H1 (cell line): ENCODE data around the gene ASB4. TPM values are rescaled to one million over a fixed set of nuclear protein-coding genes. Genes with fewer than 3 reads are reported as not detected.

Experiments
- CTCF ChIA-PET: fragments of 300-600 bp; sonication (Branson Sonifier 250); formaldehyde crosslinking; loops from one replicate; lab custom pipeline; 2021; ENCODE audit not compliant: partially characterized antibody; lab: Charles Lee
- POLR2A ChIA-PET: fragments of 300-600 bp; sonication (Branson Sonifier 250); formaldehyde crosslinking; loops from one replicate; lab custom pipeline; 2021; ENCODE audit warnings: inconsistent platforms; ENCODE audit not compliant: partially characterized antibody; lab: Charles Lee
- DNase-seq, 2 experiments: peaks; one replicate each; pipeline versions ENCODE4 v3.0.0 to v3.0.0-alpha.2; 2010 to 2022; ENCODE audit warnings: low spot score in 2 of 2, low read depth in 1 of 2, mixed read lengths in 1 of 2
- FAIRE-seq: peaks from 2 replicates; lab custom pipeline; 2011; peaks lifted over from hg19 to GRCh38; lab: Jason Lieb, UNC
- H2AFZ ChIP-seq: 2 replicates; pipeline ENCODE4 v1.8.1; 2012; ENCODE audit warnings: low read length, inconsistent platforms
- H2AK5ac ChIP-seq: 2 replicates; pipeline ENCODE4 v1.6.1; 2013; ENCODE audit warnings: low read depth, low read length
- H2BK120ac ChIP-seq: replicated peaks from 2 replicates; pipeline ENCODE3; 2013; ENCODE audit warnings: low read depth, low read length, inconsistent platforms
- H2BK12ac ChIP-seq: 2 replicates; pipeline ENCODE4 v1.6.1; 2013; ENCODE audit warnings: low read depth, low read length
- H2BK15ac ChIP-seq: 2 replicates; pipeline ENCODE4 v1.6.1; 2013; ENCODE audit warnings: low read length
- H2BK20ac ChIP-seq: 2 replicates; pipeline ENCODE4 v1.6.1; 2013; ENCODE audit warnings: low read length
- H2BK5ac ChIP-seq: 2 replicates; pipeline ENCODE4 v1.6.1; 2013; ENCODE audit warnings: low read depth, low read length
- H3K14ac ChIP-seq: 2 replicates; pipeline ENCODE4 v1.6.1; 2013; ENCODE audit warnings: inconsistent platforms; ENCODE audit not compliant: insufficient read length
- H3K18ac ChIP-seq: 2 replicates; pipeline ENCODE4 v1.6.1; 2013; ENCODE audit warnings: low read length; ENCODE audit errors: extremely low read depth
- H3K23ac ChIP-seq: 2 replicates; pipeline ENCODE4 v1.6.1; 2013; ENCODE audit warnings: inconsistent platforms; ENCODE audit not compliant: insufficient read length
- H3K23me2 ChIP-seq: 2 replicates; pipeline ENCODE4 v1.6.1; 2013; ENCODE audit warnings: low read depth, low read length
- H3K27ac ChIP-seq: 2 replicates; pipeline ENCODE4 v1.6.1; 2011; ENCODE audit warnings: low read depth, low read length, inconsistent platforms
- H3K27me3 ChIP-seq, 4 experiments: replicated peaks in 1 of 4; 1 replicate in 1 of 4; 2 replicates in 3 of 4; pipeline versions ENCODE4 v1.6.1 to v1.8.1; 2011 to 2013; ENCODE audit warnings: low read length in 3 of 4, mild to moderate bottlenecking in 3 of 4, inconsistent platforms in 2 of 4, mixed read lengths in 2 of 4, moderate library complexity in 1 of 4; ENCODE audit not compliant: control insufficient read depth in 3 of 4, insufficient read depth in 3 of 4; ENCODE audit errors: extremely low read depth in 1 of 4
- H3K36me3 ChIP-seq, 4 experiments: 2 replicates each; pipeline versions ENCODE4 v1.6.1 to v1.8.1; 2011 to 2013; ENCODE audit warnings: mild to moderate bottlenecking in 4 of 4, low read length in 3 of 4, moderate library complexity in 2 of 4, control low read depth in 1 of 4, inconsistent platforms in 1 of 4; ENCODE audit not compliant: insufficient read depth in 4 of 4, control insufficient read depth in 2 of 4
- H3K4ac ChIP-seq: replicated peaks from 2 replicates; pipeline ENCODE3; 2013; ENCODE audit warnings: low read length, low read depth, mixed read lengths, inconsistent platforms; ENCODE audit not compliant: insufficient read length
- H3K4me1 ChIP-seq, 4 experiments: replicated peaks in 1 of 4; 1 replicate in 1 of 4; 2 replicates in 3 of 4; pipeline versions ENCODE4 v1.6.1 to v1.8.1; 2011 to 2013; ENCODE audit warnings: low read length in 3 of 4, inconsistent platforms in 2 of 4, mixed read lengths in 1 of 4; ENCODE audit not compliant: insufficient read depth in 4 of 4, control insufficient read depth in 3 of 4
- H3K4me2 ChIP-seq, 2 experiments: 2 replicates each; pipeline versions ENCODE4 v1.6.1 to v1.8.1; 2011 to 2013; ENCODE audit warnings: low read depth in 2 of 2, low read length in 2 of 2, control low read depth in 1 of 2, inconsistent platforms in 1 of 2, mild to moderate bottlenecking in 1 of 2; ENCODE audit not compliant: insufficient read depth in 1 of 2
- H3K4me3 ChIP-seq, 4 experiments: fragments of 200-600, 300-600 bp in 1 of 4; sonication (generic), shearing (Covaris generic), sonication (Bioruptor Twin) in 1 of 4; 2 replicates each; pipeline versions ENCODE4 v1.5.1 to v1.8.1; 2011 to 2016; ENCODE audit warnings: low read length in 4 of 4, low read depth in 3 of 4, control low read depth in 2 of 4, inconsistent platforms in 2 of 4, mild to moderate bottlenecking in 2 of 4, mixed read lengths in 1 of 4, moderate library complexity in 1 of 4; ENCODE audit not compliant: insufficient read depth in 2 of 4; ENCODE audit errors: extremely low read depth in 1 of 4
- H3K56ac ChIP-seq: replicated peaks from 2 replicates; pipeline ENCODE3; 2013; ENCODE audit warnings: low read depth, mild to moderate bottlenecking, mixed read lengths, low read length, inconsistent platforms; ENCODE audit not compliant: insufficient read length
- H3K79me1 ChIP-seq: 2 replicates; pipeline ENCODE4 v1.6.1; 2013; ENCODE audit warnings: low read depth, low read length, control low read depth
- H3K79me2 ChIP-seq, 2 experiments: 2 replicates each; pipeline versions ENCODE4 v1.6.1 to v1.8.1; 2012 to 2013; ENCODE audit warnings: low read length in 2 of 2, mild to moderate bottlenecking in 2 of 2, inconsistent platforms in 1 of 2; ENCODE audit not compliant: insufficient read depth in 2 of 2, control insufficient read depth in 1 of 2
- H3K9ac ChIP-seq, 4 experiments: replicated peaks in 1 of 4; 1 replicate in 1 of 4; 2 replicates in 3 of 4; pipeline versions ENCODE4 v1.6.1 to v1.8.1; 2011 to 2013; ENCODE audit warnings: low read depth in 3 of 4, low read length in 3 of 4, control low read depth in 2 of 4, mild to moderate bottlenecking in 2 of 4, moderate library complexity in 2 of 4, inconsistent platforms in 1 of 4; ENCODE audit errors: extremely low read depth in 1 of 4
- H3K9me3 ChIP-seq, 2 experiments: 2 replicates each; pipeline versions ENCODE4 v1.6.1 to v1.8.1; 2012 to 2013; ENCODE audit warnings: mild to moderate bottlenecking in 2 of 2, moderate library complexity in 2 of 2, control low read depth in 1 of 2, inconsistent platforms in 1 of 2, low read depth in 1 of 2, low read length in 1 of 2, mixed read lengths in 1 of 2; ENCODE audit not compliant: insufficient read depth in 2 of 2
- H4K20me1 ChIP-seq, 2 experiments: replicated peaks in 1 of 2; 2 replicates each; pipeline versions ENCODE3 to v1.8.1; 2011 to 2013; ENCODE audit warnings: inconsistent platforms in 2 of 2, low read length in 2 of 2, mild to moderate bottlenecking in 1 of 2; ENCODE audit not compliant: insufficient read depth in 2 of 2, control insufficient read depth in 1 of 2
- H4K5ac ChIP-seq: 2 replicates; pipeline ENCODE4 v1.6.1; 2013; ENCODE audit warnings: low read length, low read depth, mixed read lengths, inconsistent platforms; ENCODE audit not compliant: insufficient read length
- H4K8ac ChIP-seq: 2 replicates; pipeline ENCODE4 v1.8.0; 2013; ENCODE audit warnings: mild to moderate bottlenecking, moderate library complexity, low read length, inconsistent platforms; ENCODE audit not compliant: insufficient read depth; ENCODE audit errors: extremely low read depth
- H4K91ac ChIP-seq: replicated peaks from 2 replicates; pipeline ENCODE3; 2013; ENCODE audit warnings: low read length, mixed read lengths, inconsistent platforms; ENCODE audit not compliant: insufficient read length
- WGBS, 2 experiments: shearing (Covaris generic) in 1 of 2; methylation state at CpG; one replicate each; pipeline versions ENCODE4 v1.1.6 to v1.1.7; 2013 to 2015; ENCODE audit warnings: low lambda C conversion rate in 2 of 2, mixed read lengths in 2 of 2, inconsistent platforms in 1 of 2, low coverage in 1 of 2, missing lambda C conversion rate in 1 of 2; ENCODE audit not compliant: insufficient replicate concordance in 2 of 2, insufficient coverage in 1 of 2, insufficient read length in 1 of 2; ENCODE audit errors: extremely low coverage in 1 of 2, missing lambda C conversion rate in 1 of 2; 5-methylcytosine and 5-hydroxymethylcytosine counted together
- polyA plus RNA-seq, 7 experiments: library from polyadenylated mRNA; depleted of rRNA in 3 of 7; stranded (reverse) in 5 of 7; unstranded in 2 of 7; fragments of >200 nt in 5 of 7; fragments of 200-250 nt in 2 of 7; gene quantifications; 1 replicate in 5 of 7; 2 replicates in 1 of 7; 4 replicates in 1 of 7; pipeline versions ENCODE4 v1.2.1 to v1.2.3, GENCODE V29; 2011 to 2013; ENCODE audit warnings: missing spikeins in 2 of 7, mixed read lengths in 2 of 7
- total RNA-seq: library from RNA; stranded (reverse); fragmentation: NEBNext Ultra II Directional; extraction: Animal tissue kit (Norgen Biotek cat#: 25700); gene quantifications from 2 replicates; pipeline ENCODE4 v1.2.1, GENCODE V29; 2021

Gene ASB4
- total and polyA plus RNA-seq, 2 of the 8 experiments (the other 6 are each of a cell fraction or from before 2014, with no cell fraction given), result not detected

DNA sequence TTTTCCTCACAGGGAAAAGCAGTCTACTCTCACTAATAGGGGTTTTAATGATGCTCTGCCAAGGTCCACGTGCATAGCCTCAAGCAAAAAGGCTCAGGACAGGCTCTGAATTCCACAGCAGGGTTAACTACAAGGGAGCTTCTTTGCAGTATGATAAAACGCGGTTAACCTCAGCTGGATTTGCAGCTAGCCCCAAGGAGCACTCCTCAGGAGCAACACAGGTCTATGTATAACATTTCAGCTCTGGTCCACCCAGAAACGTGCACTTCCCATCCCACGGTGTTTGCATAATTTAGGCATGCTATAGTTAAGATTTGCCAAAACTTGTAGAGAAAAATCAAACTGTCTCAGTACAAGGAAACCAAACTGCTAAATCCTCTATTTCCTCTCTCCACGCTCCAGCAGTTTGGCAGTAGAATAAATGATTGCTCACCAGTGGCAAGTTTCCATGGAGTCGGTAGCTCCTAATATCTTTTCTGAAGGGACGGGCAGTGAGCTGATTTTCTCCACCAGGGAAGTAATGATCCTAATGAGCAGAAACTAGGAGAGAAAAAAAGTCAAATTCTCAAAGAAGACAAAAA, 13.1 kb upstream of the ASB4 start:
- H3K9ac ChIP-seq, result no peak overlapping the region
- H3K14ac ChIP-seq, result no peak overlapping the region
- H3K4me3 ChIP-seq, result no peak overlapping the region
- H3K27me3 ChIP-seq, result no peaks in the 10 kb centered on the region
- no peak overlapping the region for H4K91ac ChIP-seq
- H3K56ac ChIP-seq, result no peak overlapping the region
- no peak overlapping the region for H2AK5ac ChIP-seq
- POLR2A ChIA-PET, result interaction anchor here (1.1 kb wide), 1 partner anchor 38 kb away, joined by 3 read pairs; the partner anchor contains the start of gene PON2
- no peak overlapping the region for H3K4ac ChIP-seq
- no peak overlapping the region for H3K23ac ChIP-seq
- H2BK20ac ChIP-seq, result no peak overlapping the region
- H3K9me3 ChIP-seq, result no peaks in the 10 kb centered on the region
- peak overlapping the region; percentile 36 for H2BK120ac ChIP-seq
- H4K5ac ChIP-seq, result no peak overlapping the region
- DNase-seq (no peak), FAIRE-seq (no peak)
- no peaks in the 10 kb centered on the region for H4K20me1 ChIP-seq
- no peak overlapping the region for H3K18ac ChIP-seq
- H2BK12ac ChIP-seq, result no peak overlapping the region
- H2BK15ac ChIP-seq, result no peak overlapping the region
- H2AFZ ChIP-seq, result peak overlapping the region; percentile 34; the same call in 1 of the 2 replicates
- 88% methylated on average over 8 of the region's 8 CpGs; no CpG with 5 or more reads in 1 of the 2 experiments for WGBS, 2 experiments
- no peak overlapping the region for H3K27ac ChIP-seq
- H2BK5ac ChIP-seq, result no peak overlapping the region
- no peaks in the 10 kb centered on the region for H3K79me2 ChIP-seq
- CTCF ChIA-PET, result interaction anchor here (0.6 to 1.9 kb wide), 4 partner anchors 38 to 217 kb away, joined by 3 to 6 read pairs (median 4); partner anchors contain the start of gene PON2
- H3K4me1 ChIP-seq, result peaks cover 0 to 3% (median 1%) of the 10 kb centered on the region in 4 experiments; a peak in 3 of 7 replicates
- no peaks in the 10 kb centered on the region for H3K36me3 ChIP-seq
- H3K4me2 ChIP-seq, result no peak overlapping the region
- no peaks in the 10 kb centered on the region; the same call in 1 of the 2 replicates for H3K23me2 ChIP-seq
- no peak overlapping the region for H4K8ac ChIP-seq
- H3K79me1 ChIP-seq, result no peaks in the 10 kb centered on the region
